Endothelial cell (in vitro differentiated cells): ENCODE results near the gene TMEM254. TPM values are rescaled to one million over a fixed set of nuclear protein-coding genes. Genes with fewer than 3 reads are reported as not detected.
"Not testable (repeated sequence)": the region's sequence is repeated elsewhere in the genome, so short reads cannot be mapped to it uniquely, and the experiment has no call there.

ENCODE experiments used
- DNase-seq: peaks from one replicate; pipeline ENCODE4 v3.0.0; 2021; ENCODE audit warnings: low spot score
- H3K27ac Mint-ChIP-seq: one replicate; pipeline ENCODE4 v1.8.0; 2021; ENCODE audit warnings: mixed read lengths, inconsistent platforms; ENCODE audit not compliant: unreplicated experiment
- H3K27me3 Mint-ChIP-seq: one replicate; pipeline ENCODE4 v1.8.0; 2021; ENCODE audit warnings: mild to moderate bottlenecking, moderate library complexity, mixed read lengths, inconsistent platforms; ENCODE audit not compliant: unreplicated experiment
- H3K36me3 Mint-ChIP-seq: one replicate; pipeline ENCODE4 v1.8.0; 2021; ENCODE audit warnings: mild to moderate bottlenecking, low read depth, mixed read lengths, inconsistent platforms; ENCODE audit not compliant: unreplicated experiment
- H3K4me1 Mint-ChIP-seq: one replicate; pipeline ENCODE4 v1.8.0; 2021; ENCODE audit warnings: mild to moderate bottlenecking, mixed read lengths, inconsistent platforms; ENCODE audit not compliant: unreplicated experiment
- H3K4me3 Mint-ChIP-seq: one replicate; pipeline ENCODE4 v1.8.0; 2021; ENCODE audit warnings: mild to moderate bottlenecking, mixed read lengths, inconsistent platforms; ENCODE audit not compliant: unreplicated experiment
- H3K9me3 Mint-ChIP-seq: one replicate; pipeline ENCODE4 v1.8.0; 2021; ENCODE audit warnings: mixed read lengths, inconsistent platforms; ENCODE audit not compliant: unreplicated experiment
- CTCF ChIP-seq: fragments of 200-600 bp; sonication (generic); IDR thresholded peaks from one replicate; pipeline ENCODE4 v1.5.0; 2021; ENCODE audit warnings: antibody characterized with exemption; ENCODE audit not compliant: unreplicated experiment
- total RNA-seq: library from RNA; stranded (reverse); fragmentation: NEBNext Ultra II Directional; extraction: Animal tissue kit (Norgen Biotek cat#: 25700); gene quantifications from one replicate; pipeline ENCODE4 v1.2.1, GENCODE V29; 2021; ENCODE audit not compliant: unreplicated experiment

Gene TMEM254
- total RNA-seq, 1 donor from 2014 or later = 16.6 TPM

GRCh38 chr10:80055760-80056159 lies 22.7 kb upstream of the TMEM254 start:
- Mint-ChIP-seq H3K27me3 (peaks cover 3% of the 10 kb centered on the region), H3K27ac (no peak overlapping the region), H3K36me3 (no peaks in the 10 kb centered on the region), H3K9me3 (no peaks in the 10 kb centered on the region), H3K4me1 (peaks cover 10% of the 10 kb centered on the region), H3K4me3 (no peak overlapping the region)
- no peak for TF ChIP-seq CTCF
- DNase-seq = no peak

- no peaks in the 10 kb centered on the region for H3K36me3 Mint-ChIP-seq
- no peak overlapping the region for H3K27ac Mint-ChIP-seq
- no peak overlapping the region for H3K4me3 Mint-ChIP-seq
- peaks cover 3% of the 10 kb centered on the region for H3K27me3 Mint-ChIP-seq
- DNase-seq = no peak
- peaks cover 10% of the 10 kb centered on the region for H3K4me1 Mint-ChIP-seq
- H3K9me3 Mint-ChIP-seq = no peaks in the 10 kb centered on the region
- no peak for TF ChIP-seq CTCF
Observed at GRCh38 chr10:80057171-80057570, 21.3 kb upstream of the TMEM254 start.

GRCh38 chr10:80064120-80064886 lies 14.2 kb upstream of the TMEM254 start:
- no peak for TF ChIP-seq CTCF
- no peak for DNase-seq
- Mint-ChIP-seq H3K4me1 (no peaks in the 10 kb centered on the region), H3K36me3 (no peaks in the 10 kb centered on the region), H3K4me3 (no peak overlapping the region), H3K9me3 (no peaks in the 10 kb centered on the region), H3K27me3 (no peaks in the 10 kb centered on the region), H3K27ac (no peak overlapping the region)

- TF ChIP-seq CTCF = no peak
- Mint-ChIP-seq H3K4me3 (no peak overlapping the region), H3K36me3 (no peaks in the 10 kb centered on the region), H3K27ac (no peak overlapping the region), H3K27me3 (no peaks in the 10 kb centered on the region), H3K4me1 (no peaks in the 10 kb centered on the region), H3K9me3 (no peaks in the 10 kb centered on the region)
- DNase-seq = no peak
Observed at GRCh38 chr10:80066809-80067208, 11.7 kb upstream of the TMEM254 start.

GRCh38 chr10:80067821-80068220 lies 10.6 kb upstream of the TMEM254 start:
- H3K36me3 Mint-ChIP-seq, H3K9me3 Mint-ChIP-seq, DNase-seq, H3K27me3 Mint-ChIP-seq, H3K4me1 Mint-ChIP-seq, H3K27ac Mint-ChIP-seq, H3K4me3 Mint-ChIP-seq: not testable (repeated sequence)
